ENCODE results near the gene IGFN1.

DNA sequence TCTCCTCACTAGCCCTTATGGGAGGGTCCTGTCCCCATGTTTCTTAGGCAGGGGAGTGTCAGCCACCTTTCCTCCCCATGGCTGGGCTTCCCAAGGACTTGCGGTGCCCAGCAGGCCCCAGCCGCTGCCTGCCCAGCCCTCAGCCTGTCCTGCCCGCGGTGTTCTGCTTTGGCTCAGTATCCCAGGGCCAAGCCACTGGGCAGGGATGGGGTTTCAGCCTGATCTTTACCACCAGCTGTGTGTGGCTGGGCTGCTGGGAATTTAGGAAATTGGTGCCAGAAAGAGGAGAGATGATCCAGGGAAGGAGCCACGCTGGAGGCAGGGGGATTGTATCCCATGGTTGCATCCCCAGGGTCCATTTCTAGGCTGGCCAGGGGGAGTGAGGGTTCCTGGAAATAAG is 6.9 kb upstream of the IGFN1 start:
- TF ChIP-seq, protein P1, sequence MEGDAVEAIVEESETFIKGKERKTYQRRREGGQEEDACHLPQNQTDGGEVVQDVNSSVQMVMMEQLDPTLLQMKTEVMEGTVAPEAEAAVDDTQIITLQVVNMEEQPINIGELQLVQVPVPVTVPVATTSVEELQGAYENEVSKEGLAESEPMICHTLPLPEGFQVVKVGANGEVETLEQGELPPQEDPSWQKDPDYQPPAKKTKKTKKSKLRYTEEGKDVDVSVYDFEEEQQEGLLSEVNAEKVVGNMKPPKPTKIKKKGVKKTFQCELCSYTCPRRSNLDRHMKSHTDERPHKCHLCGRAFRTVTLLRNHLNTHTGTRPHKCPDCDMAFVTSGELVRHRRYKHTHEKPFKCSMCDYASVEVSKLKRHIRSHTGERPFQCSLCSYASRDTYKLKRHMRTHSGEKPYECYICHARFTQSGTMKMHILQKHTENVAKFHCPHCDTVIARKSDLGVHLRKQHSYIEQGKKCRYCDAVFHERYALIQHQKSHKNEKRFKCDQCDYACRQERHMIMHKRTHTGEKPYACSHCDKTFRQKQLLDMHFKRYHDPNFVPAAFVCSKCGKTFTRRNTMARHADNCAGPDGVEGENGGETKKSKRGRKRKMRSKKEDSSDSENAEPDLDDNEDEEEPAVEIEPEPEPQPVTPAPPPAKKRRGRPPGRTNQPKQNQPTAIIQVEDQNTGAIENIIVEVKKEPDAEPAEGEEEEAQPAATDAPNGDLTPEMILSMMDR (conservative IDR thresholded peaks at IDR 0.05; ENCODE audit: low read depth, low read length): no peak
- TF ChIP-seq EZH2phosphoT487 (IDR thresholded peaks at IDR 0.05; ENCODE audit: borderline replicate concordance, low read length): no peak
